Liver (tissue), 3 donors: ENCODE data around the gene SIAH2.

Source experiments
- ATF3 ChIP-seq: IDR thresholded peaks from 2 replicates; pipeline ENCODE4 v1.6.1; 2016; ENCODE audit warnings: antibody characterized with exemption
- EGR1 ChIP-seq, 2 donors: IDR thresholded peaks; 2 replicates each; pipeline ENCODE4 v1.6.1; 2016 to 2018; ENCODE audit warnings: antibody characterized with exemption in 2 of 2, low read depth in 2 of 2
- FOXA1 ChIP-seq: IDR thresholded peaks from 2 replicates; pipeline ENCODE4 v1.6.1; 2016; ENCODE audit warnings: antibody characterized with exemption
- GABPA ChIP-seq, 2 donors: IDR thresholded peaks in 1 of 2; conservative IDR thresholded peaks in 1 of 2; 2 replicates each; pipeline ENCODE4 v1.6.1; 2016; ENCODE audit warnings: antibody characterized with exemption in 2 of 2, mild to moderate bottlenecking in 1 of 2, moderate library complexity in 1 of 2
- JUND ChIP-seq, 2 donors: IDR thresholded peaks; 2 replicates each; pipeline ENCODE4 v1.6.1; 2016; ENCODE audit warnings: antibody characterized with exemption in 2 of 2
- RAD21 ChIP-seq, 2 donors: IDR thresholded peaks; 2 replicates each; pipeline ENCODE4 v1.6.1; 2016; ENCODE audit warnings: antibody characterized with exemption in 2 of 2, mild to moderate bottlenecking in 2 of 2
- SP1 ChIP-seq: IDR thresholded peaks from 2 replicates; pipeline ENCODE4 v1.6.1; 2018; ENCODE audit warnings: antibody characterized with exemption, mild to moderate bottlenecking
- TAF1 ChIP-seq: conservative IDR thresholded peaks from 2 replicates; pipeline ENCODE4 v1.6.1; 2016; ENCODE audit warnings: antibody characterized with exemption, mild to moderate bottlenecking
- YY1 ChIP-seq: IDR thresholded peaks from 2 replicates; pipeline ENCODE4 v1.6.1; 2016; ENCODE audit warnings: antibody characterized with exemption, mild to moderate bottlenecking
- TF ChIP-seq, protein P1 (sequence below): fragments of 150-350 bp; IDR thresholded peaks from 2 replicates; pipeline ENCODE4 v1.5.1; 2017; ENCODE audit warnings: improper control_type of control experiment, low read depth, low read length; ENCODE audit not compliant: missing input control
- TF ChIP-seq, protein P2 (sequence below): IDR thresholded peaks from 2 replicates; pipeline ENCODE4 v1.6.1; 2016; ENCODE audit warnings: antibody characterized with exemption
- TF ChIP-seq, protein P3 (sequence below): IDR thresholded peaks from 2 replicates; pipeline ENCODE4 v1.6.1; 2016; ENCODE audit warnings: antibody characterized with exemption
- TF ChIP-seq, protein P4 (sequence below): IDR thresholded peaks from 2 replicates; pipeline ENCODE4 v1.6.1; 2016; ENCODE audit warnings: antibody characterized with exemption, mild to moderate bottlenecking
- donor health status: healthy.
- donor health status: healthy.

DNA sequence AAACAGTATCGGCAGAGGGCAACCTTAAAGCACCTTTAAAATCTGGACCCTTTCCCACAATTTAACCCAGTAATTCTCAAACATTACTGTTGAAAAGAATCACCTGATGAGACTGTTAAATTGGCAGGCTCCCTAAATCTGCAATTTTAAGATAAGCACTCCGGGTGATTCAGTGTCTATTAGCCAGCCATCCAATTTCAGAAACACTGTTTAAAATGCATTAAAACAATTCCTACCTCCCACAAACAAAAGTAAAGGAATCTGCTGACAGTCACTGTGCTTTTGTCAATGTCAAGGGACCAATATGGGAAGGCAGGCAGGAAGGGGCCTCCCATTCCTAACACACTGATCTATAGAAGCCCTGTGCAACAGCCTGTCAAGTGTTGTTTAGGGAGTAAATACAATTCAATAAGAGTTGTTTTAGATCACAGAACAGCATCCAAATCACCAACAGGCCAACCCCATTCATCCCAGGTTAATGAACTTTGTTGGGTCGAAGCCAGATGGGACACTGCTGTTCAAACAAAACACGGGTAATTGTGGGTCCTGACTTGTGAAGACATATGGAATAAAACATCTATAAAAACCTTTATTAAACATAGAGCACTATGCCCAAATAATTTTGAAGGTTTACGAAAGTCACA lies 21.4 kb downstream of the SIAH2 start:
- TF ChIP-seq, protein P1, sequence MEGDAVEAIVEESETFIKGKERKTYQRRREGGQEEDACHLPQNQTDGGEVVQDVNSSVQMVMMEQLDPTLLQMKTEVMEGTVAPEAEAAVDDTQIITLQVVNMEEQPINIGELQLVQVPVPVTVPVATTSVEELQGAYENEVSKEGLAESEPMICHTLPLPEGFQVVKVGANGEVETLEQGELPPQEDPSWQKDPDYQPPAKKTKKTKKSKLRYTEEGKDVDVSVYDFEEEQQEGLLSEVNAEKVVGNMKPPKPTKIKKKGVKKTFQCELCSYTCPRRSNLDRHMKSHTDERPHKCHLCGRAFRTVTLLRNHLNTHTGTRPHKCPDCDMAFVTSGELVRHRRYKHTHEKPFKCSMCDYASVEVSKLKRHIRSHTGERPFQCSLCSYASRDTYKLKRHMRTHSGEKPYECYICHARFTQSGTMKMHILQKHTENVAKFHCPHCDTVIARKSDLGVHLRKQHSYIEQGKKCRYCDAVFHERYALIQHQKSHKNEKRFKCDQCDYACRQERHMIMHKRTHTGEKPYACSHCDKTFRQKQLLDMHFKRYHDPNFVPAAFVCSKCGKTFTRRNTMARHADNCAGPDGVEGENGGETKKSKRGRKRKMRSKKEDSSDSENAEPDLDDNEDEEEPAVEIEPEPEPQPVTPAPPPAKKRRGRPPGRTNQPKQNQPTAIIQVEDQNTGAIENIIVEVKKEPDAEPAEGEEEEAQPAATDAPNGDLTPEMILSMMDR, result no peak
- no peak for TF ChIP-seq ATF3
- TF ChIP-seq RAD21 (IDR thresholded peaks at IDR 0.05), result peak in 1 of 2 donors; percentile 2
- no peak for TF ChIP-seq GABPA (IDR thresholded peaks at IDR 0.05 in 1 of 2, conservative IDR thresholded peaks at IDR 0.05 in 1 of 2)
- TF ChIP-seq, protein P2, sequence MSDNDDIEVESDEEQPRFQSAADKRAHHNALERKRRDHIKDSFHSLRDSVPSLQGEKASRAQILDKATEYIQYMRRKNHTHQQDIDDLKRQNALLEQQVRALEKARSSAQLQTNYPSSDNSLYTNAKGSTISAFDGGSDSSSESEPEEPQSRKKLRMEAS, result no peak
- TF ChIP-seq JUND (IDR thresholded peaks at IDR 0.05), result no peak
- TF ChIP-seq, protein P3, sequence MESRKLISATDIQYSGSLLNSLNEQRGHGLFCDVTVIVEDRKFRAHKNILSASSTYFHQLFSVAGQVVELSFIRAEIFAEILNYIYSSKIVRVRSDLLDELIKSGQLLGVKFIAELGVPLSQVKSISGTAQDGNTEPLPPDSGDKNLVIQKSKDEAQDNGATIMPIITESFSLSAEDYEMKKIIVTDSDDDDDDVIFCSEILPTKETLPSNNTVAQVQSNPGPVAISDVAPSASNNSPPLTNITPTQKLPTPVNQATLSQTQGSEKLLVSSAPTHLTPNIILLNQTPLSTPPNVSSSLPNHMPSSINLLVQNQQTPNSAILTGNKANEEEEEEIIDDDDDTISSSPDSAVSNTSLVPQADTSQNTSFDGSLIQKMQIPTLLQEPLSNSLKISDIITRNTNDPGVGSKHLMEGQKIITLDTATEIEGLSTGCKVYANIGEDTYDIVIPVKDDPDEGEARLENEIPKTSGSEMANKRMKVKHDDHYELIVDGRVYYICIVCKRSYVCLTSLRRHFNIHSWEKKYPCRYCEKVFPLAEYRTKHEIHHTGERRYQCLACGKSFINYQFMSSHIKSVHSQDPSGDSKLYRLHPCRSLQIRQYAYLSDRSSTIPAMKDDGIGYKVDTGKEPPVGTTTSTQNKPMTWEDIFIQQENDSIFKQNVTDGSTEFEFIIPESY, result no peak
- peak; percentile 47 for TF ChIP-seq SP1
- TF ChIP-seq, protein P4, sequence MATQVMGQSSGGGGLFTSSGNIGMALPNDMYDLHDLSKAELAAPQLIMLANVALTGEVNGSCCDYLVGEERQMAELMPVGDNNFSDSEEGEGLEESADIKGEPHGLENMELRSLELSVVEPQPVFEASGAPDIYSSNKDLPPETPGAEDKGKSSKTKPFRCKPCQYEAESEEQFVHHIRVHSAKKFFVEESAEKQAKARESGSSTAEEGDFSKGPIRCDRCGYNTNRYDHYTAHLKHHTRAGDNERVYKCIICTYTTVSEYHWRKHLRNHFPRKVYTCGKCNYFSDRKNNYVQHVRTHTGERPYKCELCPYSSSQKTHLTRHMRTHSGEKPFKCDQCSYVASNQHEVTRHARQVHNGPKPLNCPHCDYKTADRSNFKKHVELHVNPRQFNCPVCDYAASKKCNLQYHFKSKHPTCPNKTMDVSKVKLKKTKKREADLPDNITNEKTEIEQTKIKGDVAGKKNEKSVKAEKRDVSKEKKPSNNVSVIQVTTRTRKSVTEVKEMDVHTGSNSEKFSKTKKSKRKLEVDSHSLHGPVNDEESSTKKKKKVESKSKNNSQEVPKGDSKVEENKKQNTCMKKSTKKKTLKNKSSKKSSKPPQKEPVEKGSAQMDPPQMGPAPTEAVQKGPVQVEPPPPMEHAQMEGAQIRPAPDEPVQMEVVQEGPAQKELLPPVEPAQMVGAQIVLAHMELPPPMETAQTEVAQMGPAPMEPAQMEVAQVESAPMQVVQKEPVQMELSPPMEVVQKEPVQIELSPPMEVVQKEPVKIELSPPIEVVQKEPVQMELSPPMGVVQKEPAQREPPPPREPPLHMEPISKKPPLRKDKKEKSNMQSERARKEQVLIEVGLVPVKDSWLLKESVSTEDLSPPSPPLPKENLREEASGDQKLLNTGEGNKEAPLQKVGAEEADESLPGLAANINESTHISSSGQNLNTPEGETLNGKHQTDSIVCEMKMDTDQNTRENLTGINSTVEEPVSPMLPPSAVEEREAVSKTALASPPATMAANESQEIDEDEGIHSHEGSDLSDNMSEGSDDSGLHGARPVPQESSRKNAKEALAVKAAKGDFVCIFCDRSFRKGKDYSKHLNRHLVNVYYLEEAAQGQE, result no peak
- TF ChIP-seq FOXA1, result no peak
- TF ChIP-seq EGR1 (IDR thresholded peaks at IDR 0.05; ENCODE audit: low read depth in 2 of 2), result no peak
- TF ChIP-seq YY1, result no peak
- TF ChIP-seq TAF1, result peak; percentile 18
